GM19397 (cell line): Measurements from ENCODE around the gene AJUBA.
A peak's percentile ranks its signal among the peaks of the same experiment; 100 is the strongest.
"Not testable (repeated sequence)": the region's sequence is repeated elsewhere in the genome, so short reads cannot be mapped to it uniquely, and the experiment has no call there.

ENCODE experiments used
- ATAC-seq: cut with Tn5 transposase; IDR thresholded peaks from one replicate; pipeline ENCODE4 v1.9.1; 2021; ENCODE audit warnings: mild to moderate bottlenecking, moderate library complexity; ENCODE audit not compliant: unreplicated experiment

Gene AJUBA

GRCh38 chr14:23006544-23007419, 24.4 kb upstream of the AJUBA start:
- peak; percentile 93 for ATAC-seq

- no peak for ATAC-seq
These were observed 23.8 kb upstream of the AJUBA start for GRCh38 chr14:23006188-23006534.

GRCh38 chr14:23005451-23006187, 23.3 kb upstream of the AJUBA start:
- no peak for ATAC-seq

GRCh38 chr14:23004274-23004673, 21.9 kb upstream of the AJUBA start:
- ATAC-seq = not testable (repeated sequence)

- ATAC-seq = no peak
These were observed 20.2 kb upstream of the AJUBA start for GRCh38 chr14:23002592-23002991.

- no peak for ATAC-seq
These were observed 18.5 kb upstream of the AJUBA start for GRCh38 chr14:23000860-23001259.

- no peak for ATAC-seq
These were observed 16.1 kb upstream of the AJUBA start for GRCh38 chr14:22998329-22999012.

- ATAC-seq = no peak
These were observed 15.4 kb upstream of the AJUBA start for GRCh38 chr14:22997676-22998323.

GRCh38 chr14:22996768-22997654, 14.7 kb upstream of the AJUBA start:
- no peak for ATAC-seq

- ATAC-seq = no peak
These were observed 13.7 kb upstream of the AJUBA start for GRCh38 chr14:22995889-22996625.

- no peak for ATAC-seq
These were observed 12.5 kb upstream of the AJUBA start for GRCh38 chr14:22994762-22995275.

- no peak for ATAC-seq
These were observed 11.2 kb upstream of the AJUBA start for GRCh38 chr14:22993517-22993916.

- ATAC-seq = no peak
These were observed 9.5 kb upstream of the AJUBA start for GRCh38 chr14:22991852-22992251.

- no peak for ATAC-seq
These were observed 4.9 kb upstream of the AJUBA start for GRCh38 chr14:22987291-22987690.

- no peak for ATAC-seq
These were observed 4.2 kb upstream of the AJUBA start for GRCh38 chr14:22986508-22987054.

GRCh38 chr14:22985894-22986507, 3.6 kb upstream of the AJUBA start:
- ATAC-seq = no peak

- ATAC-seq = no peak
These were observed 2.8 kb upstream of the AJUBA start for GRCh38 chr14:22984959-22985658.
